ENCODE measurements around the gene CFAP90. TPM values are rescaled to one million over a fixed set of nuclear protein-coding genes. Genes with fewer than 3 reads are reported as not detected.

CFAP90 gene
- total RNA-seq, 4 donors from 2014 or later, result not detected

DNA sequence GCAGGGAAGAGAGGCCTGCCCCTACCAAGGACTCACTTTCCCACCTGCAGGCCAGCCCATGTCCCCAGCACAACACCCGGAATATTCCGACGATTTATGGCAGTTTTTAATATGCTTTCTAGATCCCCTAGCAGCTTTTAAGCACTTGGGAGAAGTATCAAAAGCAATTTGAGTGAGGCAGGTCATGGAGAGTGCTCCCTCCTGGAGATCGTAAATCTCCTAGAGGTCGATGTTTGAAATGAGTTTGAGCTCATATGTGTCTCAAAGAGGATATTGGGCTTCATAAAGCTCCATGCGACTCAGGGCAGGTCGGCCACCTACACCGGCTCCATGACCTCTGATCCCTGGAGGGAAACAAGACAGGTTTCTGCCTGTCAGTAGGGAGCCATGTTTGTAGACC, 27.3 kb downstream of the CFAP90 start:
- Histone ChIP-seq H3K4me1 (peaks cover 0 to 4% of the 10 kb centered on the region in 2 donors), H3K9me3 (no peaks in the 10 kb centered on the region), H3K27me3 (no peaks in the 10 kb centered on the region), H3K27ac (no peak overlapping the region), H3K36me3 (peaks cover 0 to 29% of the 10 kb centered on the region in 2 donors), H3K4me3 (no peak overlapping the region)
- intact Hi-C loops (cut with DNase I; ENCODE audit: low total_unique reads), result no loop called here
- ATAC-seq, result no peak
- in situ Hi-C loops (cut with MboI; ENCODE audit: low sequenced_read_pairs in 4 of 4), result no loop called here
- TF ChIP-seq CTCF (IDR thresholded peaks at IDR 0.05 in 4 of 5, conservative IDR thresholded peaks at IDR 0.05 in 1 of 5) (no peak), POLR2A (IDR thresholded peaks at IDR 0.05) (no peak)
- DNase-seq, result no peak

- no peak overlapping the region for H3K27ac ChIP-seq
- H3K4me3 ChIP-seq, result no peak overlapping the region
- H3K4me1 ChIP-seq, result peaks cover 0 to 4% of the 10 kb centered on the region in 2 donors
- H3K27me3 ChIP-seq, result no peaks in the 10 kb centered on the region
- ATAC-seq (no peak), DNase-seq (no peak)
- in situ Hi-C loops (cut with MboI; ENCODE audit: low sequenced_read_pairs in 4 of 4) (no loop called here), intact Hi-C loops (cut with DNase I; ENCODE audit: low total_unique reads) (no loop called here)
- peaks cover 0 to 29% of the 10 kb centered on the region in 2 donors for H3K36me3 ChIP-seq
- no peaks in the 10 kb centered on the region for H3K9me3 ChIP-seq
- TF ChIP-seq POLR2A (IDR thresholded peaks at IDR 0.05) (no peak), CTCF (IDR thresholded peaks at IDR 0.05 in 4 of 5, conservative IDR thresholded peaks at IDR 0.05 in 1 of 5) (no peak)
Observed at GRCh38 chr5:7822449-7822848, 28.5 kb downstream of the CFAP90 start.

DNA sequence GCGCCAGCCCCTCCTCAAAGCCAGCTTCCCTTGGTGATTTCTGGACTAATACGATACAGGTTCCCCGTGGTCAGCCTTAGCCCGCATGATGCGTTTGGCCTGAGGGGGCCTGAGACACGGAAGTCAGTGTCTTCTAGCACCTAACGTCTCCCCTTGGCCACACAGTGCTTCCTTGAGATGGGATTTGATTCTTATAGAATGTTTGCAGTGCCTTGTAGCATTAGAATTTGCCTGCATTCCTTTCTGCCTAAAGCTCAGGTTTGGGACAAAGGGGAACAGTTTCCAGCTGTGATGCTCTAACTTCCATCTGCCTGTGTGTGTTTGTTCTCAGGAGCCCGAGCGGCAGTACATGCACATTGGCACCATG, 34.4 kb downstream of the CFAP90 start:
- H3K27me3 ChIP-seq, result no peaks in the 10 kb centered on the region
- H3K4me1 ChIP-seq, result peaks cover 4 to 10% of the 10 kb centered on the region in 2 donors
- no peaks in the 10 kb centered on the region for H3K36me3 ChIP-seq
- no peak overlapping the region for H3K27ac ChIP-seq
- no peak for DNase-seq
- no peak overlapping the region for H3K4me3 ChIP-seq
- intact Hi-C loops (cut with DNase I; ENCODE audit: low total_unique reads), result loop anchor here (2.0 to 5.0 kb wide), 2 partner anchors 69 to 556 kb away; no protein-coding TSS in a partner anchor
- no peaks in the 10 kb centered on the region for H3K9me3 ChIP-seq
- ATAC-seq, result peak; percentile 2 to 13
- TF ChIP-seq CTCF (IDR thresholded peaks at IDR 0.05 in 4 of 5, conservative IDR thresholded peaks at IDR 0.05 in 1 of 5), result peak in 2 of 5 experiments; percentile 5 to 22
- no peak for TF ChIP-seq POLR2A (IDR thresholded peaks at IDR 0.05)
- in situ Hi-C loops (cut with MboI; ENCODE audit: low sequenced_read_pairs in 4 of 4), result no loop called here

- H3K27me3 ChIP-seq, result no peaks in the 10 kb centered on the region
- no peaks in the 10 kb centered on the region for H3K36me3 ChIP-seq
- peak overlapping the region; percentile 5 to 62 (median 32) for H3K27ac ChIP-seq
- H3K9me3 ChIP-seq, result no peaks in the 10 kb centered on the region
- H3K4me1 ChIP-seq, result peaks cover 4 to 10% of the 10 kb centered on the region in 2 donors
- no peak overlapping the region for H3K4me3 ChIP-seq
- ATAC-seq (peak; percentile 86 to 96), DNase-seq (peak; percentile 68 to 83)
- in situ Hi-C loops (cut with MboI; ENCODE audit: low sequenced_read_pairs in 4 of 4), result no loop called here
- intact Hi-C loops (cut with DNase I; ENCODE audit: low total_unique reads), result loop anchor here (2.0 to 5.0 kb wide), 2 partner anchors 69 to 555 kb away; no protein-coding TSS in a partner anchor
- TF ChIP-seq POLR2A (IDR thresholded peaks at IDR 0.05) (no peak), CTCF (IDR thresholded peaks at IDR 0.05 in 4 of 5, conservative IDR thresholded peaks at IDR 0.05 in 1 of 5) (peak; percentile 75 to 90 (median 84))
Observed at GRCh38 chr5:7815892-7816534, 34.9 kb downstream of the CFAP90 start.

All from gastrocnemius medialis (tissue), 4 donors.